Loucy (cell line): ENCODE measurements around the gene TACR2.

Experiments
- H2AFZ ChIP-seq: fragments of 200-600 bp; sonication (generic); 2 replicates; pipeline ENCODE4 v1.6.0; 2016; ENCODE audit warnings: antibody characterized with exemption, mild to moderate bottlenecking, low read length, moderate library complexity
- H3F3A ChIP-seq: fragments of 200-600 bp; 2 replicates; pipeline ENCODE4 v1.6.0; 2016; ENCODE audit warnings: antibody characterized with exemption, low read depth, mild to moderate bottlenecking
- H3K27me3 ChIP-seq: fragments of 200-600 bp; sonication (generic); 2 replicates; pipeline ENCODE4 v1.6.1; 2014; ENCODE audit warnings: low read length, mild to moderate bottlenecking; ENCODE audit not compliant: insufficient read depth, poor library complexity, severe bottlenecking
- H3K36me3 ChIP-seq: fragments of 200-600 bp; sonication (generic); 2 replicates; pipeline ENCODE4 v1.6.1; 2016; ENCODE audit warnings: low read length; ENCODE audit not compliant: insufficient read depth
- H3K4me1 ChIP-seq: fragments of 200-600 bp; sonication (generic); 2 replicates; pipeline ENCODE4 v1.5.1; 2014; ENCODE audit warnings: low read length, mild to moderate bottlenecking; ENCODE audit not compliant: insufficient read depth, poor library complexity, severe bottlenecking
- H3K4me2 ChIP-seq: fragments of 200-600 bp; sonication (generic); 2 replicates; pipeline ENCODE4 v1.6.0; 2014; ENCODE audit warnings: antibody characterized with exemption, low read length, low read depth, mild to moderate bottlenecking; ENCODE audit not compliant: poor library complexity, severe bottlenecking
- H3K4me3 ChIP-seq: fragments of 200-600 bp; sonication (generic); 2 replicates; pipeline ENCODE4 v1.5.1; 2014; ENCODE audit warnings: low read length, mild to moderate bottlenecking, mixed read lengths; ENCODE audit not compliant: poor library complexity, severe bottlenecking
- H3K79me2 ChIP-seq: fragments of 200-600 bp; sonication (generic); 2 replicates; pipeline ENCODE4 v1.6.1; 2014; ENCODE audit warnings: low read length; ENCODE audit not compliant: insufficient read depth
- H3K9ac ChIP-seq: fragments of 200-600 bp; sonication (generic); 2 replicates; pipeline ENCODE4 v1.6.0; 2014; ENCODE audit warnings: mild to moderate bottlenecking, low read depth, low read length, moderate library complexity; ENCODE audit not compliant: poor library complexity, severe bottlenecking
- H3K9me2 ChIP-seq: fragments of 200-600 bp; sonication (generic); replicated peaks from 2 replicates; pipeline ENCODE4 v1.6.1; 2016; ENCODE audit warnings: low read depth, low read length, mixed read lengths
- H3K9me3 ChIP-seq: fragments of 200-600 bp; sonication (generic); 2 replicates; pipeline ENCODE4 v1.6.1; 2014; ENCODE audit warnings: mild to moderate bottlenecking, antibody characterized with exemption, low read length, low read depth; ENCODE audit not compliant: insufficient read depth
- H4K20me1 ChIP-seq: fragments of 200-600 bp; sonication (generic); 2 replicates; pipeline ENCODE4 v1.6.0; 2014; ENCODE audit warnings: antibody characterized with exemption, low read length, mild to moderate bottlenecking; ENCODE audit not compliant: insufficient read depth, poor library complexity, severe bottlenecking
- EZH2phosphoT487 ChIP-seq: fragments of 200-600 bp; IDR thresholded peaks from 2 replicates; pipeline ENCODE4 v1.6.1; 2018; ENCODE audit warnings: antibody characterized with exemption, mild to moderate bottlenecking, moderate library complexity, borderline replicate concordance
- TF ChIP-seq, protein P1 (sequence below): fragments of 200-600 bp; sonication (generic); conservative IDR thresholded peaks from 2 replicates; pipeline ENCODE4 v1.5.1; 2014; ENCODE audit warnings: mild to moderate bottlenecking, antibody characterized with exemption, low read length

The TACR2 gene

DNA sequence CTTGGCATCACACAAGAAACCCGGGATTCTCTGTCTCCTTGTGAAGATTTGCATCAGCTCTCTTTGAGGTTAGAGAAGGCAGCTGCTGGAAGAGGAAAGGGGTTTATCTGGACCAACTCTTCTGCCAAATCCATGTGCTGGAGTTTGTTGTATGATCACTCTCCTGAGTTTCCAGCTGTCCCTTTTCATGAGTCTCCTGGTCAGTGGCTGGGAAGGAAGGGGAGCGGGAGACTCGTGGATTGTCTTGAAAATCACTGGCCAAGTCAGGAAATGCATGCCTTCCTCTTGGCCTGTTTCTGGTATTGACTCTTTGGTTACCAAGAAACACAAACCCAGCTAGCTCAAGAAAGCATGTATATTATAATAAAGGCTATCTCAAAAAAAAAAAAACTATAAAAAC, 38.8 kb downstream of the TACR2 start:
- H3K36me3 ChIP-seq: peaks cover 96% of the 10 kb centered on the region; the same call in 1 of the 2 replicates

DNA sequence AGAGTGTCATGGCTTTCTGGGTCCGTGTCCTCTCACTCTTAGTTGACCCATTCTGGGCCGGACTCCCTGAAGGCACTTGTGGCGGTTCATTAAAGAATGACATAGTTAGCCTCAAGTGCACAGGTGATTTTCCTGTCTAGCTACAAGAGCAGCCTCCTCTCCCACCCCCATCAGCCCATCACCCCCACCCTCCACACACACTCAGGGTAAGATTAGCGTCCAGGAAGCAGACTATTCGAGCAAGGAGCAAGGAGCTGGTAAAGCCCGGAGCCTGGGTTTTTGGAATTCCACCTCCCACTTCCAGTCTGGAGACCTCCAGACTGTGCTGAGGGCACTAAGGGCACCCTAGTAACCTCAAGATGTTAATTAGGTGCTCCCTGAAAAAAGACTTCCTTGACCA, 39.5 kb downstream of the TACR2 start:
- no peak overlapping the region for H3K9ac ChIP-seq
- no peaks in the 10 kb centered on the region for H3K9me2 ChIP-seq
- H3K4me1 ChIP-seq: no peaks in the 10 kb centered on the region
- no peak overlapping the region for H3K4me3 ChIP-seq
- H3K9me3 ChIP-seq: no peaks in the 10 kb centered on the region
- peaks cover 94% of the 10 kb centered on the region; the same call in 1 of the 2 replicates for H3K36me3 ChIP-seq
- H4K20me1 ChIP-seq: no peaks in the 10 kb centered on the region
- H3K27me3 ChIP-seq: no peaks in the 10 kb centered on the region
- H2AFZ ChIP-seq: no peak overlapping the region
- no peaks in the 10 kb centered on the region for H3K79me2 ChIP-seq
- no peaks in the 10 kb centered on the region for H3F3A ChIP-seq
- TF ChIP-seq, protein P1, sequence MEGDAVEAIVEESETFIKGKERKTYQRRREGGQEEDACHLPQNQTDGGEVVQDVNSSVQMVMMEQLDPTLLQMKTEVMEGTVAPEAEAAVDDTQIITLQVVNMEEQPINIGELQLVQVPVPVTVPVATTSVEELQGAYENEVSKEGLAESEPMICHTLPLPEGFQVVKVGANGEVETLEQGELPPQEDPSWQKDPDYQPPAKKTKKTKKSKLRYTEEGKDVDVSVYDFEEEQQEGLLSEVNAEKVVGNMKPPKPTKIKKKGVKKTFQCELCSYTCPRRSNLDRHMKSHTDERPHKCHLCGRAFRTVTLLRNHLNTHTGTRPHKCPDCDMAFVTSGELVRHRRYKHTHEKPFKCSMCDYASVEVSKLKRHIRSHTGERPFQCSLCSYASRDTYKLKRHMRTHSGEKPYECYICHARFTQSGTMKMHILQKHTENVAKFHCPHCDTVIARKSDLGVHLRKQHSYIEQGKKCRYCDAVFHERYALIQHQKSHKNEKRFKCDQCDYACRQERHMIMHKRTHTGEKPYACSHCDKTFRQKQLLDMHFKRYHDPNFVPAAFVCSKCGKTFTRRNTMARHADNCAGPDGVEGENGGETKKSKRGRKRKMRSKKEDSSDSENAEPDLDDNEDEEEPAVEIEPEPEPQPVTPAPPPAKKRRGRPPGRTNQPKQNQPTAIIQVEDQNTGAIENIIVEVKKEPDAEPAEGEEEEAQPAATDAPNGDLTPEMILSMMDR: no peak
- no peak for TF ChIP-seq EZH2phosphoT487
- no peak overlapping the region for H3K4me2 ChIP-seq

More for the DNA sequence above, 38.8 kb downstream of the TACR2 start:
- no peaks in the 10 kb centered on the region for H3K4me1 ChIP-seq
- no peaks in the 10 kb centered on the region for H3K79me2 ChIP-seq
- H4K20me1 ChIP-seq: no peaks in the 10 kb centered on the region
- H3K4me2 ChIP-seq: no peak overlapping the region
- H3F3A ChIP-seq: no peaks in the 10 kb centered on the region
- H3K4me3 ChIP-seq: no peak overlapping the region
- no peaks in the 10 kb centered on the region for H3K9me3 ChIP-seq
- H3K9me2 ChIP-seq: no peaks in the 10 kb centered on the region
- no peaks in the 10 kb centered on the region for H3K27me3 ChIP-seq
- no peak for TF ChIP-seq EZH2phosphoT487
- TF ChIP-seq, protein P1: no peak
- H3K9ac ChIP-seq: no peak overlapping the region
- H2AFZ ChIP-seq: no peak overlapping the region

- Histone ChIP-seq H3K9me2 (no peaks in the 10 kb centered on the region), H3F3A (no peaks in the 10 kb centered on the region), H3K4me2 (no peak overlapping the region), H3K27me3 (no peaks in the 10 kb centered on the region), H3K9ac (no peak overlapping the region), H3K79me2 (no peaks in the 10 kb centered on the region), H2AFZ (no peak overlapping the region), H3K4me3 (no peak overlapping the region), H3K4me1 (no peaks in the 10 kb centered on the region), H3K9me3 (no peaks in the 10 kb centered on the region), H4K20me1 (no peaks in the 10 kb centered on the region), H3K36me3 (peaks cover 94% of the 10 kb centered on the region; the same call in 1 of the 2 replicates)
- TF ChIP-seq, protein P1: no peak
- no peak for TF ChIP-seq EZH2phosphoT487
These were observed 40.1 kb downstream of the TACR2 start for GRCh38 chr10:69376662-69377061.
